Measurements from ENCODE around the gene TNFRSF19.
"Not testable (repeated sequence)": the region's sequence is repeated elsewhere in the genome, so short reads cannot be mapped to it uniquely, and the experiment has no call there.

Gene TNFRSF19, protein sequence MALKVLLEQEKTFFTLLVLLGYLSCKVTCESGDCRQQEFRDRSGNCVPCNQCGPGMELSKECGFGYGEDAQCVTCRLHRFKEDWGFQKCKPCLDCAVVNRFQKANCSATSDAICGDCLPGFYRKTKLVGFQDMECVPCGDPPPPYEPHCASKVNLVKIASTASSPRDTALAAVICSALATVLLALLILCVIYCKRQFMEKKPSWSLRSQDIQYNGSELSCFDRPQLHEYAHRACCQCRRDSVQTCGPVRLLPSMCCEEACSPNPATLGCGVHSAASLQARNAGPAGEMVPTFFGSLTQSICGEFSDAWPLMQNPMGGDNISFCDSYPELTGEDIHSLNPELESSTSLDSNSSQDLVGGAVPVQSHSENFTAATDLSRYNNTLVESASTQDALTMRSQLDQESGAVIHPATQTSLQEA

DNA sequence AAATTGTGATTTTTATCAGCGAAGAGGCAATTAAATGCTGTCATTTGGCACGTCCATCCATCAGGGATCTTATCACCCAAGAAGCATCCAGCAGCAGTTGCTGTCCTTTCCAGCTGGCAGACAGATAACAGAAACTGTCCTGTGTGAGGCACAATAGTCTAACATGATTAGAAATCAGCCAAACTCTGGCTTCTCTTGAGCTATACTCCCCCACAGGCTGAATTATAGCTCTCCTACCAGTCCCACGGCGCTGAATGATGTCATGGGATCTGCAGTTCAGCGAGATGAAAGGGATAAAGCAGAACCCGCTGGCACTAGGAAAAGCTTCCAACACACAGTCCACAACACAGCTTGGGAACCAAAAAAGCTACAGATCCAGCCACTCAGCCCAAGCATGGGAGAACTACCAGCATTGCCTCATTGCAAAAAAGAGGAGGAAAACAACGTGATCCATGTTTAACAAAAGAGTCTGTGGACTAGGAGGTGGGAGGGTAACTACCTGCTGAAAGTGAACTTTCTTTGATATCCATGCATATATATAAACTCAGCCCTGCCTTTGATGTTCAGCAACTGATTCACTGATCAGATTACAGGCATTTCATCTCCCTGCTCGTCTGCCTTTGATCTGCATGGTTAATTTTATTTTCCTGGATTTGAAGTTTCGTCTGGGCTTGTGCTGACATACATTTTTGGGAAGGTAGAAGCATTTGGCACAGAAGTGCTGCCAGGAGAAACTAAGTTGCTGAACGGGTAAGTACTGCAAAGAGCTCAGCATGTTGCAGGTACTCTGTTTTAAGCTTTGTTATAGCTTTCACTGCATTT is at the start of gene TNFRSF19:
TNFRSF19 (plus strand) TSS at position 314 of the 822 bp plus-strand sequence. CDS start 19,772 bp downstream, outside the sequence.
- DNase-seq (ENCODE audit: low spot score), result no peak

DNA sequence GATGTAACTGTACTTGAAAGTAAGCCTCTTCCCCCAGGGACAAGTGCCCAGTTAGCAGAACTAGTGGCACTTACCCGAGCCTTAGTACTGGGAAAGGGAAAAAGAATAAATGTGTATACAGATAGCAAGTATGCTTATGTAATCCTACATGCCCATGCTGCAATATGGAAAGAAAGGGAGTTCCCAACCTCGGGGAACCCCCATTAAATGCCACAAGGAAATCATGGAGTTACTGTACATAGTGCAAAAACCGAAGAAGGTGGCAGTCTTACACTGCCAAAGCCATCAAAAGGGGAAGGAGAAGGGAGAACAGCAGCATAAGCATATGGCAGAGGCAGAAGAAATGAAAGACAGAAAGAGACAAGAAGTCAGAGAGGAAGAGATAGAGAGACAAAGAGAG is 40.3 kb upstream of the TNFRSF19 start:
- DNase-seq (ENCODE audit: low spot score), result not testable (repeated sequence)

DNA sequence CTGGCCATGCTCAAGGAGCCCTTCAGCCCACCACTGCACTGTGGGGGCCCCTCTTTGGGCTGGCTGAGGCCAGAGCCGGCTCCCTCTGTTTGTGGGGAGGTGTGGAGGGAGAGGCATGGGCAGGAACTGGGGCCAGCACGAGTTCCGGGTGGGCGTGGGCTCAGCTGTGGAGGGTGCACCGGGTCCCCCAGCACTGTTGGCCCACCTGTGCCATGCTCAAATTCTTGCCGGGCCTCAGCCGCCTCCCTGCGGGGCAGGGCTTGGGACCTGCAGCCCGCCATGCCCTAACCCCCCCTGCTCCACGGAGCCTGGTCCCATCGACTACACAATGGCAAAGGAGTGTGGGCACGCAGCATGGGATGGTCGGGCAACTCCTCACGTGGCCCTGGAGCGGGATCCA is 38.8 kb upstream of the TNFRSF19 start:
- DNase-seq (ENCODE audit: low spot score), result no peak

DNA sequence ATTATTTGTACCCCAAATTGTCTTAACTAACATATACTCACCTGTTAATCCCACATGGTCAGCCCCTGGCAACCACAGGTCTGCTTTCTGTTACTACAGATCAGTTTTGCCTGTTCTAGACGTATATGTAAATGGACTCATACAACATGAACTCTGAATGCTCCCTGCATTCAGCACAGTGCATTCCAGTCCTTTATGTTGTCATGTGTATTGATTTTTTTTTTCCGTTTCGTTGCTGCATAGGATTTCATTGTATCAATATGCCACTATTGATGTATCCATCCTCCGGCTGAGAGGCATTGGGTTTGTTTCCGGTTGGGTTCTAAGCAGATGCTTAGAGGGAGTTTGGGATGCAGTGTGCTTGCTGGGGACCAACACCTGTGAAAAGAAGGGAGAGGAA is 36.1 kb upstream of the TNFRSF19 start:
- DNase-seq (ENCODE audit: low spot score), result no peak

DNA sequence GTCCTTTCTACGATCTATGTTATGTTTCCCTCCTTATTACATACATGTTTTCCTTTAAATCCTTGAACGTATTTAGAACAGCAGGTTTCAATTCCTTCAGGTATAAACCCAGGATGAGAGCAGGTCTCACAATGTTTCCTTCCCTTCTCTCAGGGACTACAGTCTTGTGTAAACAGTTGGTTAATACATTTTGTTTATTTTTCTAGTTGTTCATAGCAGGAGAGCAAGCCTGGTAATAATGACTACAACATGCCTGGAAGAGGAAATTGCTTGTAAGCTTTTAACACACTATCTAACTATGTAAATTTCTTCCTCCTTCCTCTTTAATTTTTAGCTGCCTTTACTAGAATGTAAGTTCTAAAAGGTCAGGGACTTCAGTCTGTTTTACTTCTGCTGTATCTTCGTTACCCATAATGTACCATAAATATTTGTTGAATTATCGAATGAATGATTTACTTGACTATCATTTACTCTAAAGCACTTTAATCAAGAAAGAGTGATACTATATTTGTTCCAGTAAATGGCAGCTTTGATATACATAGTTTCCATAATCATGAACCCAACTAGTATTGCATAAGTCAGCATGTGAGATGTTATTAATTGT is 28.9 kb upstream of the TNFRSF19 start:
- no peak for DNase-seq (ENCODE audit: low spot score)

DNA sequence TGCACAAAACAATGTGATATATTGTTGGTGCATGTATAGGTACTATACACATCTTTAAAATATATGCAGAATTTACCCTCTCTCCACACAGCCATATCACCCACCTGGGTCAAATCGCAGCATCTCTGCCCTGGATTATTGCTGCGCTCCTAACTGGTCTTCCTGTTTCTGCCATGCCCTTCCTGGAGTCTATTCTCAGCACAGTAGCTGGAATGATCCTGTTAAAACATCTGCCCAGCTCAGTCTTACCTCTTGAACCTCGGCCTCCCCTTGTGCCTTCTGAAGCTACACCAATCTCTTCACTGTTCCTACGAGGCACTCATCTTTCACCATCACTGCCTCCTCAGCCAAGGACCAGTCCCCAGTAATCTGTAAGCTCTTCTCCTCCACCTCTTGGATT is 25.5 kb upstream of the TNFRSF19 start:
- DNase-seq (ENCODE audit: low spot score), result no peak

DNA sequence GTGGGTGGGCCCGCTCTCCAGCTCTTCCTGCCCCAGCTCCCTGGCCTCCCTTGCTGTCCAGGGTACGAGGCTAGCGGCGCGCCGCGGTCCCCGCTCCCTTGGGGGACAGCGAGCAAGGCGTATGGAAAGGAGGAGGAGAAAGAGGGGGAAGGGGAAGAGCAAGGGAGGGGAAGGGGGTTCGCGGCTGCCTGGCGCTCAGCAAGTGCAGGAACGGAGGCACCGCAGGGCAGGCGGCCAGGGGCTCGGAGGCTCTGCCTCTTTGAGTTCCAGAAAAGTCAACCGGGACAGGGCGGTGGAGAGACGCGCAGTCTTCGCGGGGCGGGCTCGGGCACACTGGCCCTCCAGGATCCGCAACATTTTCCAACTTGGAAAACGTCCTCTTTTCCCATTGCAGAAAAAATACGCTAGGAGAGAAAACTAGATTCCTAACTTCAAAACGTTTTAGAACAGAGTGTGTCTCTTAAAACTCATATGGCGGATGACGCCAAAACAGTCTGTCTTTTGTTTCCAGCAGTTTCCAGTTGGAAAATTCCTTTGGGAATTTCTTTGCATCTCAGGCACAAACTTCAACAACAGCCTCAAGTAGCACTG is 23.1 kb upstream of the TNFRSF19 start:
- peak; percentile 66 for DNase-seq (ENCODE audit: low spot score)

DNA sequence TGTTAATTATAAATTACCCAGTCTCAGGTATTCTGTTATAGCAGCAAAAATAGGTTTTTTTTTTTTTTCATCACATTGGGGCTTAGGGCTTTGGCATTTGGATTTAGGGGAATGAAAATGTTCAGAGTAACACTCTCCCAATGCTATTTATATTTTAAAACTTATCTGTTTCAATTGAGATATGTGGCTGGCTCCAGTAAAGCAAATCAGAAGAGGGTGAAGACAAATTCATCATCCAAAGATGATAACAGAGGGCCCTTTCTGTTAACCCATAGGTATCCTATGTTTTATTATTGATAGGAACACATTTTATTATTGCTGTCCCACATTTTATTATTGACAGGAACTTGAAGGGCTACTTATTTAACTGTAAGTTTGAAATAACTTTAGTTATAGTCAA is 20.5 kb upstream of the TNFRSF19 start:
- DNase-seq (ENCODE audit: low spot score), result no peak

DNA sequence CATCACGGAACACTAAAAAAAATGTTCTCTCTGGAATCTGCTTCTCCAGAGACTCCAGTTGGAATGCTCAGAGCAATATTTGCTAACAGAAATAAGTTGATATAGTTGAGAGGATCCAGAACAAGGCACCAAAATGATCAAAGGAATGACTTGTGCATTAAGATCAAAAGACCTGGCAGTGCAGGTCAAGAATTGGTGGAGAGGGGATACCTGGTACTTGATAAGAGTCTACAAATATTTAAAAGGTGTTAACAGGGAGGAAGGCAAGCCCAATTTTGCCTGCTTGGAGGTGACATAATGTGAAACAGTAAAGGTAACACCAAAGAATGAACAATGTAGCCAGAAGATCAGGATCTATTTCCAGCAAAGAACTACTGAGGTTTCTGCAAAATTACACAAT is 20.0 kb upstream of the TNFRSF19 start:
- no peak for DNase-seq (ENCODE audit: low spot score)

DNA sequence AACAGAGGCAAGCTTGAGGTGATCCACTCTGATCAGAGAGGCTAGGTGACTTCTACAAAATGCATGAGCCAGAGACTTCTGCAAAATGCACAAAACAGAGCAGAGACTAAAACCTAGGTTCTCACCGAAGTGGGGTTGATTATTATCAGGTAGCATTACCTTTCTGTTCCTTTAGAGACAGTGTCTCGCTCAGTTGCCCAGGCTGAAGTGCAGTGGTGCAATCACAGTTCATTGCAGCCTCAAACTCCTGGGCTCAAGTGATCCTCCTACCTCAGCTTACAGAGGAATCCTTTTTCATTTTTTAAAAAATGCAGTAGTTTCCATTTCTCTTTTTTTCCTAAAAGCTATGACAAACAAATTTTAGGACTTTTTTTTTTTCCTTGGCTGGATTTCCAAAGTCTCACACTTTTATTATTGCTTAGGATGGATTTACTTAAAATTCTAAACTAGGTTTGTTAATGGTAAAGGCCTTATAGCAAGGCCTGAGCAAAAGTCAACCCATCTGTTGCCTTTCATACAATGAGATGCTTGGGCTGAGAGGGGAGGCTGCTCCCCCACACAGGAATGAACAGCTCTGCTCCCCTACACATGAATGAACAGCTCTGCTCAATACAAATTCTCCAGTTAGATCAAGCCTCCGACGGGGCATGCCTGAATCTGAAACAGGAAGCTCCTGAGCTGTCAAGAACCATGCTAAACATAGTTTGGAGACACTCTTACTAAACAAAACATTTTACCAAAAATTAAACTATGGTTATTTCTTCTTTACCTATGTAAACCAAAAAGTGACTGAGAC is 18.8 kb upstream of the TNFRSF19 start:
- no peak for DNase-seq (ENCODE audit: low spot score)

DNA sequence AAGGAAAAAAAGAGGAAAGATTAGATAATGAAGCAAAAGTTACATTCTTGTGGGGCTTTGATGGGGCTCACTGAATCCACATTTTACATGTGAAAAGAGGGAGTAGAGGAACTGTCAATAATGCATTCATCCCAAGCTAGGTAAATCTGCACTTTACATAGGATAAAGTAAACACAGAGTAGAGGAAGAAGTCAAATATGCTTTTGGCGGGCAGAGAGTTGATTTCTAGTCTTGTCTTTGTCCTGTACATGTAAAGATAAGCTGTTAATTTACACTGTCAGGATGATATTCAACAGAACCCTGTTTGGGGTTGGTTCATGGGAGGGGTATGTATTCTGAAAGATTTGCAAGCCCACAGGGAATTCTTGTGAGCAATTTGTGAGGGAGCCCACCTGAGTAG is 18.0 kb upstream of the TNFRSF19 start:
- DNase-seq (ENCODE audit: low spot score), result no peak

DNA sequence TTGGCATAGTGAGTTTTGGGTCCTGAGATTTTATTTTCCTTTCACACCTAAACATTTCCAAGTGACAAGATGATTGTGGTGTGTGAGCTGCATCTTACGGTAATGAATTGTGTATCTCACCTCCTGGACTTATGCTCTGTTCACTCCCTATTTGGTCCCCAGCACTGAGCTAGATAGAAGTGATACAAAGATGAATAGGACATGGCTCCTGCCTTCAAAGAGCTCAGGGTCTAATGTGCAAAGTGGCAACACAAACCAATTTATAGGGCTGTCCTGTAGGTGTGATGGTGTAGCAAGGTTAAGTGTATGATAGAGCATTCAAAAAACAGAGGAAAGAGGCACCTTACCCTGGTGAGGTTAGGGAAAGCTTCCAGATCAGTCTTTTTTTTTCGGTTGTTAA is 17.6 kb upstream of the TNFRSF19 start:
- no peak for DNase-seq (ENCODE audit: low spot score)

DNA sequence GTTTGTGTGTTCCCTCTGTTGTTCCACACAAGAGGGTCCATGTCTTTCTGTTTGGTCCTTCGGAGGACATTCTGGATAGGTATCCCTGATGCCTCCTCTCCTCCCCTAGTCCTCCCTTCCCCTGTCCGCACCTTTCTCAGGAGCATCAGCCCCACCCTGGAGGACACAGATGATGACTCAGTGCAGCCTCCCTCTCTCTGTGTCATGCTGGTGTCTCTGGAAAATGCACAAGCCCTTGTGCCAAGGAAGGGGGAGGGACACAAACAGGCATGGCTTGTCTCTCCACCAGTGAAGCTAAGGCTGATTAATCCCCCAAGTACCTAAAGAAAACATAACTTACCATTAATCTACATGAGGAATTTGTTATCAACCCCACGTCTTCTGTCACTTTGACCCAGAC is 16.2 kb upstream of the TNFRSF19 start:
- no peak for DNase-seq (ENCODE audit: low spot score)

DNA sequence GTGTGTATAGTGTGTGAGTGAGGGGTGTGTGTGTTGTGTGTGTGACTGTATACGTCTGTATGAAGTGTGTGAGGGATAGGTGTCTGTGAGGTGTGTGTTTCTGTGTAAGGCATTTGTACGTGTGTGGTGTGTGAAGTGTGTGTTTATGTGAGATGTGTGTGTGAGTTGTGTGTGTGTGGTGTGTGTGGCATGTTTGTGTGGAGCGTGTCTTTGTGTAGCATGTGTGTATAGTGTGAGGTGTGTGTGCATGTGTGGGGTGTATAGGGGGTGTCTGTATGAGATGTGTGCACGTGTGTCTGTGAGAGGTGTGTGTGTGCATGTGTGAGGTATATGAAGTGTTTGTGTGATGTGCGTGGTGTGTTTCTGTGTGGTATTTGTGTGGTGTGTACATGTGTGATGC is 13.2 kb upstream of the TNFRSF19 start:
- DNase-seq (ENCODE audit: low spot score), result no peak

DNA sequence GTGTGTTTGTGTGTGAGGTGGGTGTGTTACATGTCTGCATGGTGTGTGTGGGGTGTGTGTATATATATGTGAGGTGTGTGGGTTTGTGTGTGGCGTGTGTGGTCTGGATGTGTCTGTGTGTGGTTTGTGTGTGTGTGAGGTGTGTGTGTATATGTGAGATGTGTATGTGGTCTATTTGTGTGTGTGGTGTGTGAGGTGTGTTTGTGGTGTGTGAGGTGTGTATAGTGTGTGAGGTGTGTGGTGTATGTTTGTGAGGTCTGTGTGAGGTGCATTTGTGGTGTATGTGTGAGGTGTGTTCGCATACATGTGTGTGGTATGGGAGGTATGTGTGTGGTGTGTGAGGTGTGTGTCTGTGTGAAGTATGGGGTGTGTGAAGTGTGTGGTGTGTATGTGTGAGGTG is 12.5 kb upstream of the TNFRSF19 start:
- DNase-seq (ENCODE audit: low spot score), result no peak

DNA sequence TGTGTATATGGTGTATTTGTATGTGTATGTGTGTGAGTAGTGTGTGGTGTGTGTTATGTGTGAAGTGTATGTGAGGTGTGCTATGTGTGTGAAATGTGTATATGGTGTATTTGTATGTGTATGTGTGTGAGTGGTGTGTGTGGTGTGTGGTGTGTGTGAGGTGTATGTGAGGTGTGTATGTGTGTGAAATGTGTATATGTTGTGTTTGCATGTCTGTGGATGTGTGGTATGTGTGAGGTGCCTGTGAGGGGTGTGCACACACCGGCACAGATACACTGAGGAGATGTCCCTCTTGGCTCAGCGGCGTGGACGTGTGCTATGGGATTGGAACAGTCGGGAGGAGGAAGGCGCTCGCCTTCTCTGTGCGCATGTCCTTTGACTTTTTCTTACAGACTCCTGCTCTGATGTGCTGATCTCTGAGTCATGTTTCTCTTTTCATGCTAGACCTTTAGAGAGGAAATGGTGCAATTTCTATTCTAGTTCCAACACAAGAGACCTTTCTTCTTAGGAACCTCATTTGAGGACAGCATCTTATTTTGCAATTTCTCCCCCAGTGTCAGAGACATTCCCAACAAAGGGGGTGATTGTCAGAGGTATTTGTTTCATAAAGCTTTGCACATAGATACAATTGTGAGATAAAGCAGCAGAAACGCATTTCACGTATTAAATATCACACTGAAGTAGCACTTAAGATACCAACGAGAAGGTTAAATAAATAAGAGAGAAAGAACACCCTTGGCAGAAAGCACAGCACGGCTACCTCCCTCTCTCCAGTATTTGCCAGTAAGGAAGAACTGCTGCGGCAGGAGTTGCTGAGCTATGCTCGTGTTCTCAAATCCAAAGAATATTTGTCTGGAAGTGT is 11.3 kb upstream of the TNFRSF19 start:
- DNase-seq (ENCODE audit: low spot score), result no peak

DNA sequence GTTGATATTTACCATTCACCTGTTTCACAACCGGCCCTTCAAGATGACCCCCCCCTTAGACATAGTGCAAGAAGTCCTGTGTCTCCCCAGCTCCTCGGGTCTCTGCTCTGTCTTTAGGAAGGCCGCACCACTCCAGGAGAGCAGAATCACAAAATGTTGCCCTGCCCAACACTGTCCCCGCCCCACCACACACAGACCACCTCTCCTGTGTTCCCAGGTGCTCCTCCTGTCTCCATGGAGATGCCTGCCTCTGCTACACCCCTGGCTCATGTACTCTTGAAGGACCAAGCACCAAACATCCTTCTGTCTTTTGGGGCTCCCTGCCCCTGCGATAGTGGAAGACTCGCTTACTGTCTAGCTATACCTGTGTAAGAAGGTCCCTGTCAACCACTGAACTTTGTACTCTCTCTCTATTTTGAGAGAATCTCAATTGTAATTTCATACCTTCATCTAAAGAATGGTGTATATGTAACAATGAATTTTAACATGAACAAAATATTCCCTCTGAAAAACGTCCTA is 9.6 kb upstream of the TNFRSF19 start:
- no peak for DNase-seq (ENCODE audit: low spot score)

DNA sequence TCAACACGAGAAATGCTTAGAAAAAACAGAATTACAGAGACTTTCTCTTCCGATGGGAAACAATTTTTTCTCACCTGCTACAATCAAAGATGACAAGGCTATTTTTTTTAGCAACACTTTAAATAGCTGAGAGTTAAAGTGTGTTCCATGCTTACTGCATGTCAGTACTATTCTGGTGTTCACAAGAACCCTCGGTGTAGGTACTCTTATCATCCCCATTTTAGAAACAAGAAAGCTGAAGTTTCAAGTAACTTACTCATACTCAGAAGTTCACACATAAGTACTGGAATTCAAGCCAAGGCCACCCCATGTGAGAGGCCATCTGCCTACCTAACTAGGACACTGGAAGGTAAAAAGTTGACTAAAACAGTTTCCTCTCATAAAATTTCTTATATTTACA is 9.0 kb upstream of the TNFRSF19 start:
- no peak for DNase-seq (ENCODE audit: low spot score)

DNA sequence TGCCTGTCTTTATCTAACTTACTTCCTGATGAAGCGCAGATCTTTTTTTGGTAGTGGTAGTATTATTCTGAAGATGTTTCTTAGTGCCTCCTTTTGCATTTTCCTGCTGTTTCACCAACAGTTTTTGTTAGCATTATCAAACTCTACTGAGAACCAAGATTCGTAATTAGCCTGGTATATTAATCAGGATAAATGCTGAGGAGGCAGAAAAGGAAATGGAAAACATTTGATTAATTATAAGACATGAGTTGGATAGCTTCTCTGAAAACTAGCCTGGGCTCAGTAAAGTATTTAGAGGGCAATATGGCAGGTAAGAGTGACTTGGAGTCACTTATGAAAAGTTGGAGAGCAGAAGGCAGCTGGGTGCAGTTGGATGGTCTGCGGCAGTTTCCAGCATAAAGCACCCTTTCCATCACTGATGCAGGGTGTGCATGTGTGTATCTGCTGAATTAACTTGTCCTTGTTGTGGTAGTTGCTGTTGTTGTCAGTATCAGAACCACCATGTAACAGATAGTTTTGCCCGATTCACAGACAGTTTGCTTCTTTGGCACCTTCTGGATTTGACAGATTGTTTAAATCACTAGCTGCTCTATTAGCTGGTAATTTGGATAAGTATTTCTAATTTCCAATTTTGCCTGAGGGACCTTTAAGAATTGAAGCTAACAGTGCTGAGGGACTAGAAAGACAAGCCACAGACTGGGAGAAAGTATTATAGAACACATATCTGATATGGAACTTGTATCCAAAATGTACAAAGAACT is 6.9 kb upstream of the TNFRSF19 start:
- no peak for DNase-seq (ENCODE audit: low spot score)

Measured in iPS-NIHi11 (cell line).